NCI-H460 (cell line): ENCODE data around the gene PLPP7. TPM values are rescaled to one million over a fixed set of nuclear protein-coding genes. Genes with fewer than 3 reads are reported as not detected.

Experiments
- DNase-seq: peaks from one replicate; pipeline ENCODE4 v3.0.0-alpha.2; 2016; ENCODE audit warnings: low read depth; ENCODE audit errors: extremely low read depth
- total RNA-seq: library from RNA; depleted of rRNA; stranded (reverse); fragments of >200 nt; shearing (Covaris generic); gene quantifications from 2 replicates; pipeline ENCODE4 v1.2.3, GENCODE V29; 2014

PLPP7 gene
- total RNA-seq, 1 experiment from 2014 or later, result 0.10 TPM

DNA sequence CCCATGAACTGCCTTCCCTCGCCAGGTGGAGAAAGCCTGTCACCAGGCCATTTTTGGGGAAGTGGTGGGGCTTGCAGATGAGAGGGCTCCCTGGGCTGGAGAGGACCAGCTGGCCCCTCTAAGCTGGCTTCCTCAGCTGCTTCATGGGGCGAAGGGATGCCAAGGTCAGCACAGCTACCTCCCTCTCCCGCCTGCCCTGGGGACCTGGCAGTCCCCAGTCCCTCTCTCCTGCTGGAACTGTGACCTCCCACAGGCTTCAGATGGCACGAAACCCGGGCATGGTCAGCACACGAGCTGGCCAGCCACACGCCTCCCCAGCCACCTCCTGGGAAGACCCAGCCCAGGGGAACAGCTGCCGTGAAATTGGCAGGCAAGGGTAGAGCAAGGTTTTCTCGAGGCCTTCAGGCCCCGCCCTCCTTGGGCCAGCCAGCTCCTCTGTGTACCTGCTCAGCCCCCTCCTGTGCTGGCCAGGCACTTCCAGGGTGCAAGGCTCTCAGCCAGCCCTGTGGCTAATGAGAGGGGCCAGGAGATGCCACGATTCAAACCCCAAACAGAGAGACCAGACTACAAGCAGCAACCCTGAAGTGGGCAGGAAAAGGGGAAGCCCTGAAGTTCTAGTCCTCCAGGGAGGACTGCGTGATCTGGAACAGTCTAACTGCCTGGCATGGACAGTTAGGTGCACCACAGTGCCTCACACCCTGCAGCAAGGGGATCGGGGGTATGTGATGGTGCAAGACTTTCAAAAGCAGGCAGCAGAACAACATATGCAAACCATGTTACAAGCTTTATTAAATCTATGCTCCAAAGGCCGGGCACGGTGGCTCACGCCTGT is 12.9 kb downstream of the PLPP7 start:
- no peak for DNase-seq

DNA sequence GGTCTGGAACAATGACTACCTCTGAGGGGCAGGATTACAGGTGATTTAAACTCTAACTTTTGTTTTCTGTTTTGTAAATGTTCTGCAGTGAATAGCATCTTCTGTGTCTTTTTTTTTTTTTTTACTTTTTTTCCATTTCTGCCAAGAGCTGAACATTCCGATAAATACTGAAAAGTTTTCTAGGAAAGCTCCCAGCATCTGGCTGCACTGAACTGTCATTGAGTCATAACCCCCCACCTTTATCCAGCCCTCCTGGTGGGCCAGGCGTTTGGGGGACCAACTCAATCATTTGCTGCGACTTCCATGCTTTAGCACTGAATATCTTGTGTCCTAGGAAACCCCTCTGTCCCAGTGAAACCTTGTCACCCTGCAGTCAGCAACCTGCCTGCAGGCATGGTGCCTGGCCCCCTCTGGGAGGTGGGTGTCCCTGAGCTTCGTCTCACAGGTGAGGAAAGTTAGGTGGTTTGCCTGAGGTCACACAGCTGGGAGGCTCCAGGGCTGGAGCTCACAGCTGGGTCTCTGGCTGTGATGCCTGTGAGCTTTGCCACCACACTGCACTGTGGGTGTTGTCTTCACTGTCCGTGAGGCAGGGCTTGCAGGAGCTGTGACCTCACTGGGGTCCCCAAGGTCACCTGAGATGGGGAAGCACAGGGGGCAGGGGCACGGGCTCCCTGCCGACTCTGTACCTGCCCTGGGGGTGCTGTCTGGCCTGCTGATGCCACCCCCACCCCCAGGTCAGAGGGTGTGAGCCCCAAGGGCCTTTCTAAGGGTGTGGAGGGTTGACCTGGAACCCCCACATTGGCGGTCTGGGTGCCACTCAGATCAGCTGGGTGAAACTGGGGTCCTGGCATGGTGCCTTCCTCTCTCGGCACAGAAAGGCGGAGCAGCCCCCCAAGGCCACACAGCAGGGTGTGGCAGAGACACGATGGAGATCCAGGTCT is 14.1 kb downstream of the PLPP7 start:
- no peak for DNase-seq

DNA sequence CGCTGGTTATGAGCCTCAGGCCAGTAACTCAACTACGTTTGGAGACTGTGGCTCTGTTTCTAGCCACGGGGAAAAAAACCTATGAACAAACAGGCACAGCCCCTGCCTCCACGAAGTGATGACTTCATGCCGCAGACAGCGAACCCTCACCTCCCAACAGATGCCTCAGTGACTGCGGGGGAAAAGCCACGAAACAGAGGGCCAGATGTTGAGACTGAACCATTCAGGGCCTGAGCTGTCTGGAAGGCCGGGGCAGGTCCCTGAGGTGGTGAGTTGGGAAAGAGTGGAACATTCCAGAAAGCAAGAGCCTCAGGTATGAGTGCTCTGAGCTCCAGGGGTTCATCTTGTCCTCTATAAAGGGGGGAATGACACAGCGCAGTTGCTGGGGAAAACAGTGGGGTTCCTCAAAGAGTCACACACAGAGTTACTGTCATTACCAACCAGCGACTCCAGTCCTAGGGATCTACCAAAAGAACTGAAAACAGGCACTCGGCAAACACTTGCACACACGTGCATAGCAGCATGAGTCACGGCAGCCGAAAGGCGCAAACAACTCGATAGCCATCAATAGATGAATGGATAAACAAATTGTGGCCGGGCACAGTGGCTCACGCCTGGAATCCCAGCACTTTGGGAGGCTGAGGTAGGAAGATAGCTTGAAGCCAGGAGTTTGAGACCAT is 15.3 kb downstream of the PLPP7 start:
- DNase-seq, result no peak

DNA sequence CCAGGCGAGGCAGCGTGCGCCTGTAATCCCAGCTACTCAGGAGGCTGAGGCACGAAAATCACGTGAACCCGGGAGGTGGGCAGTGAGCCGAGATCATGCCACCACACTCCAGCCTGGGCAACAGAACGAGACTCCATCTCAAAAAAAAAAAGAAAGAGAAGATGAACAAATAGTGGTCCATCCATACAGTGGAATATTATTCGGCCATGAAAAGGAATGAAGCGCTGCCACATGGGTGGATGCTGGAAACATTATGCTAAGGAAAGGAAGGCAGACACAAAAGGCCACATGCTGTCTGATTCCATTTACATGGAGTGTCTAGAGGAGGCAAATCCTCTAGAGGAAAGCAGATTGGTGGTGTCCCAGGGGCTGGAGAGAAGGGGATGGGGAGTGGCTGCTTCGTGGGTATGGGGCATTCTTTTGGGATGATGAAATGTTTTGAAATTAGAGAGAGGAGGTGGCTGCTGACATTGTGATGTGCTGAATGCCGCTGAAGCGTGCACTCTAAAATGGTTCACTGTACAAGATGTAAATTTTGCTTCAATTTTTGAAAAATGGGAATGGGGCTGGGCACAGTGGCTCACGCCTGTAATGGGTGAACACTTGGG is 17.0 kb downstream of the PLPP7 start:
- no peak for DNase-seq

DNA sequence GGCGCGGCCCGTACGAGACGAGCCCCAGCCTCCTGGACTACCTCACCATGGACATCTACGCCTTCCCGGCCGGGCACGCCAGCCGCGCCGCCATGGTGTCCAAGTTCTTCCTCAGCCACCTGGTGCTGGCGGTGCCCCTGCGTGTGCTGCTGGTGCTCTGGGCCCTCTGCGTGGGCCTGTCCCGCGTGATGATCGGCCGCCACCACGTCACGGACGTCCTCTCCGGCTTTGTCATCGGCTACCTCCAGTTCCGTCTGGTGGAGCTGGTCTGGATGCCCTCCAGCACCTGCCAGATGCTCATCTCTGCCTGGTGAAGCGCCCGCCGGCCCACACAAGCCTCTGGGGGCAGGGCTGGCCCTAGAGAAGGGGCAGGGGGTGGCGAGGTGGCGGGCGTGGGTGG is 18.5 kb downstream of the PLPP7 start:
- DNase-seq, result no peak

DNA sequence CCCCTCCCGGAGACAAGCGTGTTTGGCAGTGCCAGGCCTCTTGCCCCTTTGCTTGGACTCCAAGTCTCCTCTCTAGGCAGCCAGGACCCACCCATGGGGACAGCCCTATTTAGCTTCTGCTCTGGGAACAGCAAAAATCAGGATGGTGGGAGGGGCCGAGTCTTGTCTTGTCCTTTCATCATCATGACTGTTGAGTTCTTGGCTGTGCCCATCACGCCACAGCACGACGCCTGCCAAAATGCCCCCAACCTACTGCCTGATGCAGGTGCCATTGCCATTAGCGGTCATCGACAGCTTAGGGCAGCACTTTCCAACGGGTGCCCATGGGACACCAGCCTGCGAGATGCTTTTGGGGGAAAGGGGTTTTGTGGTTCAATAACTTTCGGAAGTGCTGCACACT is 18.9 kb downstream of the PLPP7 start:
- no peak for DNase-seq

DNA sequence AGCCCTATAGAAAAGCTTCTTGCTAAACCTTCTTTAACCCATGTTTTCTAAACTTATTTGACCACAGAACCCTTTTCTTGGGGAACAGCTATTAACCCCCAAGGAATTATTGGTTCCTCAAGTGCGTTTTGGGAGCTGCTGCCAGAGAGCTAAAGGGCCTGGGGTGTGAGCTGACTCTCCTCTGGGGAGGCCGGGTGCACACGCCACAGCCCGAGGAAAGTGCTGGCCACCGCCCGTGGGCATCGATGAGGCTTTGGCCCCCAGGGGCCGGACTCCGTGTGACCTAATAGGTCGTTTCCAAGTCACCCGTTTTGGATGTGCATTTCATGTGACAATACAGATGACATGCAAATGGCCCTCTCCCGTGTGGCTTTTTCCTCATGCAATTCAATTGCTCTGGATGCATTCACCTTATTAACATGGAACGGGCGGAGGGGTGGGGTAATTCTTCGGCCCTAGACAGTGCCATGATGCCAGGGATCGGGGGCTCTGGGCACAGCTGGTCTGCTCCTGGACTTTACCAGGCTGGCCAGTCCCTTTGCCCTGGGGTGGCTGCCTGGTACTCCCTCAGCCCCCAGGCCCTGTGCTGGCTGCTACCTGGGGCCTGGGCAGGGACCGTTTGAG is 19.5 kb downstream of the PLPP7 start:
- no peak for DNase-seq

DNA sequence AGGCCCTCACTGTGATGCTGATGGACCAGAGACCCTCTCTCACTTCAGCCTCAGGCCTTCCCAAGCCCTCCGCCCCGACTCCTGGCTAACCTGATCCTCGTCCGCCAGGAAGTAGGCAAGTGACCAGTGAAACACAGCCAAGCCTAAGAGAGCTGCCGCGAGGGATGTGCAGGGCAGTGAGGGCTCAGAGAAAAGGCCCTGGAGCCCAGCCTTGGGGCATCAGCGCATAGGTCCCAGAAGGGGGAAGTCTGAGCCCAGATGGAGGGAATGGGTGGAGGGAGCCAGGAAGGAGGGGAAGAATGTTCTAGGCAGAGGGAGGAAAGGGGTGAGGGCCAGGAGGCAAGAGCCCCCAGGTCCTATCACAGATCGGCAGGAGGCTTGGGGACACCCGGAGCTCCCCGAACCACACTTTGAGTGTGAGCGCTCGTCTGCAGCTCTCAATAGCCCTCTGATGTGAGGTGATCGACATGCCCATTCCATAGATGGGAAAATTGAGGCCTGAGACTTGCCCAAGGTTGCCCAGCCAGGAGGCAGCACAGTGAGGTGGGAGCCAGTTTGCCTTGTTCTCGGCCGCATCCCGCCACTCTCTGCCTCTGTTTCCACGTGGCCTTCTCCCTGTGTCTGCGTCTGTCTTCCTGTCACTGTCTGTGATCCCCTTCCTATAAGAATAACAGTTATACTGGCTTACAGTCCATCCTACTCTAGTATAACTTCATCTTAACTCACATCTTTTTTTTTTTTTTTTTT is 20.2 kb downstream of the PLPP7 start:
- no peak for DNase-seq

DNA sequence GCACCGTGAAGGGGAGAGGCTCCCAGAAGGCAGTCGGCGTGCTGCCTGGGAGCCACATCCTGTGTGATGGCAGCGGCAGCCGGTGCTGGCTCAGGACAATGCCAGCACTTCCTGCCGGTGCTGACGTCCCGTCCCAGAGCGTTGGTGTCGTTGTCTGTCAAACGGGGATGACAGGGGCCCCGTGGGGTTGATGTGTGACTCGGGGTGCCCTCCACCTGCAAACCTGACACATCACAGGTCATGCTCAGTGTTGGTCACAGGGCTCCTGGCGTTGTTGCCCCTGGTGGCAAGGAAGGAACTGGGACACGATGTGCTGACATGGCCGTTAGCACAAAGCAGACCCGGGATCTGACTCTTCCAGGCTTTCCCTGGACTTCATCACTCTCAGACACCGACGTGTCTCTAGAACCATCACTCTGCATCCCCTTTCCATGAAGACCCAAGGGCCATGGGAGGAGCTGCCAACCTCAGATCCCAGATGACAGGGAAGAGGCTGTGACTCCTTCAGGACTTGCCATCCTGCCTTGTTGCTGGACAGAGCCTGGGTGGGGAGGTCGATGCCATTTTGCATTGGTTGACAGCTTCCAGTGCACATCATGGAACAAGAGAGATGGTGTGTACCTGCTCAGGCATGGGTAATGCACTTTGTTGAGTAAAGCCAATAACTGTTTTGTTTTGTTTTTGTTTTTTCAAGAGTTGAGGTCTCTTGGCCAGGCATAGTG is 21.5 kb downstream of the PLPP7 start:
- DNase-seq, result no peak

DNA sequence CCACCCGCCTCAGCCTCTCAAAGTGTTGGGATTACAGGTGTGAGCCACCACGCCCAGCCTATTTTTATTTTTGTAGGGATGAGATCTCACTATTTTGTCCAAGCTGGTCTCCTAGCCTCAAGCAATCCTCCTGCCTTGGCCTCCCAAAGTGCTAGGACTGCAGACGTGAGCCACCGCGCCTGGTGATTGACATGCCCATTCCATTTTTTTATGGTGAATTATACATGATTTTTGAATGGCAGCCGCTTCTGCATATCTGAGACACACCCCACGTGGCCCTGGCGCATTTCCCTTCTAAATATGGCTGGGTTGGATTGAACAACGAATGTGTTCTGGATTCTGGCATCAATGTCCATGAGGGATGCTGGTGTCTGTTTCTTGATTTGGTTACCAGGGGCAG is 22.7 kb downstream of the PLPP7 start:
- DNase-seq, result no peak

DNA sequence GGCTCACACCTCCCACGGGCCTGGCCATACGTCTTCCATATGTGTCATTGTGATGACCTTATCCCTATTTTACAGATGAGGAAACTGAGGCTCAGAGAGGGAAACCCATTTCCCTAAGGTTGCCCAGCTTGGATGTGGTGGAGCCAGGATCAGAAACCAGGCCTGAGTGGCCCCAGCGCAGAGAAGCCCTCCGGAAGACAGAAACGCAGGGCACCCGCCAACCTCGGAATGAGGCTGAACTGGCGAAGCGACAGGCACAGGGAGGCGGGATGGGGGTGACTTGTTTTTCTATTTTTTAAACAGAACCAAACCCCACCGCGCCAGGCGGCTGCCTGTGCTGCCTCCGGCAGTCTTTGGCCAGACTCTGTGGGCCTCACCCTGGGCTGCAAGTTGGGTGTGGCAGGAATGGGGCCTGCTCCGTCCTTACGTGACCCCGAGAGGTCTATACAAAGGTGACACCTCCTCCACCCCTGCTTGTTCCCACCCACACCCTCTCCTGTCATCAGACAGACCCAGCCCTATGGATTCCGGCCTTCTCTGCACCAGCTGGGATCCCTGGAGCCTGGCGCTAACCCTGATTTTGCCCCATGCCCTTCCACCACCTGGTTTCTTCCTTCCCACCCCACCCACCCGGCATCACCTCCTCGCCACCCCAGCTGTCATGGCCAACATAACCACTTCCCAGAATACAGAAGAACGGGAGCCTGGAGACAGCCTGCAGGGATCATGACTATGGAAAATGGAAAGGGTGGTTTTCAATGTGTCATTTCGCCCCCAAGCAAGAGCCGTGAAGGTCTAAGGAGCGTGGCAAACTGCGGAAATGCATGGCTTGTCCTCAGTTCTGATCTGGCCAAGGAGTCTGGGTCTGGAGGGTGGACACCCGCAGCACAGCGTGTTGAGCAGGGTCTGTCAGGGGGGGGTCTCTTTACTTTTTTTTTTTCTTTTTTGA is 23.6 kb downstream of the PLPP7 start:
- no peak for DNase-seq

DNA sequence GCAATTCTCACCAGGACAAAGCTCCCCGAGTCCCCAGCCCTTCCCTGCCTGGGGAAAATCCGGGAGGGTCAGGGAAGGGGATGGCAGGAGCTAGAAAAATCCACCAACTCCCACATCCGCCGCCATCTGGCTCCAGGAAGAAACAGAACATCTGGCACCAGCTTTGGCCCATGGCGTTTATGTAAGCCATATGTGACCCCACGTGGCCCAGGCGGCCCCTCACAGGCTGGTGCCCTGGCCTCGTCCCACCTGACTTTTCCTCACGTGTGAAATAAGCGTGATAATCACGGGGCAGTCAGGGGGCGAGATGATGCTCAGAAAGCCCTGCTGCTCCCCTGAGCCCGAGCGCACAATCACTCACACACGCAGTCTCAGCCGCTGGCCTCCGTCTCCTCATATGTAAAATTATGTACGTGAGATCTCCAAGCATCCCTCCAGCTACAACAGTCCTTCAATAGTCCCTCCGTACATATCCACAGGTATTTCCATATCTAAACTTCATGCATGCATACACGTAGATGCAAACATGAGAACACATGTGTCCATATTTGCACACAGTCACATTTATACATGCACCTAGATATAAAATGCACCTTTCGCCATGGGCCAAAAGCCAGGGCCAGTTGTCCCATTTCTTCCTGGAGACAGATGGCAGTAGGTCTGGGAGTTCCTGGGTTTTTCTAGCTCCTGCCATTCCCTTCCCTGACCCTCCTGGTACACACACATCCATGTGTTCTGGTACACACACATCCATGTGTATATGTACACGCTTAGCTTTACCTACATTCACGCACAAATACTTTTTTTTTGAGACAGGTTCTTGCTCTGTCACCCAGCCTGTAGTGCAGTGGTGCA is 28.9 kb downstream of the PLPP7 start:
- no peak for DNase-seq

DNA sequence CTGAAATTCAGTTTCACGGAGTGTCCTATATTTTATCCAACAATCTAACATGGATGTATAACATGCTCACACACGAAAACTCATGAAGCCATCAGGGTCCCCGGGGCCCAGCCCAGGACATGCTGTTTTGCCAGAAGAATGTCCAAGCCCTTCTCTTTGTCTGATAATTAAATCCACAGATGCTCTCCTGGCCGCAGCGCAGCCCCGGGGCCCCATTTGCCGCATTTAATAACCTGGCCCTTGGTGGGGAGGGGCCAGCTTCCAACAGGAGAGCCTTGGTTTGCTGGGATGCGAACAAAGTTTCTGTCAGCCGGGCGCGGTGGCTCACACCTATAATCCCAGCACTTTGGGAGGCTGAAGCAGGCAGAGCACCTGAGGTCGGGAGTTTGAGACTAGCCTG is 30.0 kb downstream of the PLPP7 start:
- DNase-seq, result no peak

DNA sequence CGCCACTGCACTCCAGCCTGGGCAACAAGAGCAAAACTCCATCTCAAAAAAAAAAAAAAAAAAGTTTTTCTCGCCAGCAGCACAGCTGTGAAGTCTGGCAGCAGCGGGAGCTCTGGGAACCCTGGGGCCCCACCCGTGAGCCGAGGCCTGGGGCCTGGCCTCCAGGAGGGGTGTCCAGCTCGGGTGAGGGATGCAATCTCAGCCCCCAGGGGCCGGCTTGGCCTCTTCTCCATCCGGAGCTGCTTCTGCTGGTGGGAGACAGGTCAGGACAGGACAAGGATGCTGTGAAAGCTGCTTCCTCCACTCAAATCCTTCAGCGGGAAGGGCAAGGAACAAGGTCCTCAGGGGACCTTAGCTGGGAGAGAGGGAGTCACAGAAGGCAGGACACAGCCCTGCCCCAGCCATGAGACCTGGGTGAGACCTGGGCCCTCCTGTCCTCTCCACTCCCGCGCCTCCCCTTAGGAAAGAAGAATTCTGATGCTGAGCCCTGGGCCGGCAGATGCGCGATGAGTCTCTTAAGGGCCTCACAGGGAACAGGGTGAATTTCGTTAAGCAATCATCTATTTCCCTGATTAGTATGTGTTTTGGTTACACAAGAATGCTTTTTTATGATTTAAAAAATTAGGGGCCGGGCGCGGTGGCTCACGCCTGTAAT is 30.6 kb downstream of the PLPP7 start:
- no peak for DNase-seq

DNA sequence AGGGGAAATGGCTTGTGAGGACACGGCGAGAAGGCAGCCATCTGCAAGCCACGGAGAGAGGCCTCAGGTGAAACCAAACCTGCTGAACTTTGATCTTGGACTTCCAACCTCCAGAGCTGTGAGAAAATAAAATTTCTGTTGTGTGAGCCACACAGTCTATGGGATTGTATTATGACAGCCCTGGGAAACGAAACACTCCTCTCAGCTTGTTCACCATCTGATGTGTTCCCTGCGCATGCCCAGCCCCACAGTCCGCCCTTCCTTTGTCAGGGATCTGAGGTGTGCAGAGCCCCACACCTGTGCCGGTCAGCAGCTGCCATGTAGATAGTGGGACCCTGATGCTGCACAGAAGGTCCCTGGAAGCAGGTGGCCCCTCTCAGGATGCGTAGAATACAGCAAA is 34.1 kb downstream of the PLPP7 start:
- DNase-seq, result no peak
